GM12878 (cell line): ENCODE results near the gene MAP7D2. TPM values are rescaled to one million over a fixed set of nuclear protein-coding genes. Genes with fewer than 3 reads are reported as not detected.

Source experiments
- ATAC-seq: fragments of 200-7000 bp; cut with Tn5 transposase; 3 replicates; pipeline ENCODE4 v1.9.1; 2020; ENCODE audit warnings: mild to moderate bottlenecking, moderate library complexity
- BruUV-seq: library from RNA; stranded (reverse); fragments of 400-500 nt; replicated peaks from 2 replicates; lab custom pipeline; 2021; lab: Mats Ljungman, UMichigan
- CTCF ChIA-PET: fragments of 300-600 bp; sonication (Branson Sonifier 250); formaldehyde crosslinking; extraction: SDS; loops from one replicate; lab custom pipeline; 2021; ENCODE audit warnings: inconsistent platforms; lab: Yijun Ruan, JAX
- POLR2A ChIA-PET: fragments of 350-600 bp; formaldehyde crosslinking; extraction: SDS; loops from one replicate; lab custom pipeline; 2021; ENCODE audit warnings: inconsistent platforms; lab: Charles Lee
- RAD21 ChIA-PET: fragments of 300-600 bp; sonication (Branson Sonifier 250); formaldehyde crosslinking; loops from one replicate; lab custom pipeline; 2023; ENCODE audit warnings: antibody characterized with exemption; ENCODE audit not compliant: unreplicated experiment; lab: Charles Lee
- SMC1A ChIA-PET: fragments of 300-600 bp; sonication (Branson Sonifier 250); formaldehyde crosslinking; loops from one replicate; lab custom pipeline; 2023; ENCODE audit not compliant: unreplicated experiment, uncharacterized antibody; lab: Charles Lee
- DNase-seq: peaks from one replicate; pipeline ENCODE4 v3.0.0-alpha.2; 2011; ENCODE audit warnings: low read depth, low spot score
- FAIRE-seq: peaks from 3 replicates; lab custom pipeline; 2011; peaks lifted over from hg19 to GRCh38; lab: Jason Lieb, UNC
- H2AFZ ChIP-seq: 2 replicates; pipeline ENCODE4 v1.6.0; 2011; ENCODE audit warnings: low read depth, low read length, control low read depth; ENCODE audit not compliant: control insufficient read depth
- H3K27ac ChIP-seq: 2 replicates; pipeline ENCODE4 v1.5.1; 2011; ENCODE audit warnings: control low read depth; ENCODE audit not compliant: control insufficient read depth, insufficient read depth
- H3K27me3 ChIP-seq, 2 experiments: replicated peaks in 1 of 2; 2 replicates each; pipeline versions ENCODE4 v1.6.0 to v1.6.1; 2011; ENCODE audit warnings: low read length in 1 of 2; ENCODE audit not compliant: control insufficient read depth in 2 of 2, insufficient read depth in 2 of 2
- H3K36me3 ChIP-seq, 2 experiments: 2 replicates each; pipeline ENCODE4 v1.5.1; 2011; ENCODE audit warnings: low read length in 1 of 2; ENCODE audit not compliant: control insufficient read depth in 2 of 2, insufficient read depth in 2 of 2
- H3K4me1 ChIP-seq: 2 replicates; pipeline ENCODE4 v1.6.1; 2011; ENCODE audit warnings: mild to moderate bottlenecking, low read length, moderate library complexity, mixed read lengths; ENCODE audit not compliant: control insufficient read depth, insufficient read depth
- H3K4me2 ChIP-seq: 2 replicates; pipeline ENCODE4 v1.6.0; 2011; ENCODE audit warnings: control low read depth; ENCODE audit not compliant: control insufficient read depth, insufficient read depth
- H3K4me3 ChIP-seq: fragments of 200-600 bp; sonication (generic); 2 replicates; pipeline ENCODE4 v1.5.1; 2016
- H3K79me2 ChIP-seq: 2 replicates; pipeline ENCODE4 v1.6.0; 2011; ENCODE audit warnings: low read length; ENCODE audit not compliant: control insufficient read depth, insufficient read depth
- H3K9ac ChIP-seq: 2 replicates; pipeline ENCODE4 v1.8.0; 2011; ENCODE audit warnings: low read length, control low read depth, mixed read lengths; ENCODE audit not compliant: control insufficient read depth, insufficient read depth
- H3K9me3 ChIP-seq: replicated peaks from 3 replicates; pipeline ENCODE4 v1.5.1; 2011; ENCODE audit warnings: mild to moderate bottlenecking, low read length; ENCODE audit not compliant: control insufficient read depth, insufficient read depth
- H4K20me1 ChIP-seq: 2 replicates; pipeline ENCODE4 v1.6.0; 2011; ENCODE audit not compliant: control insufficient read depth, insufficient read depth
- CBFB ChIP-seq: IDR thresholded peaks from 2 replicates; pipeline ENCODE4 v1.6.1; 2016; ENCODE audit warnings: antibody characterized with exemption, low read depth
- MEF2B ChIP-seq: fragments of 450-650 bp; IDR thresholded peaks from 2 replicates; pipeline ENCODE4 v1.6.1; 2018; ENCODE audit warnings: mild to moderate bottlenecking, moderate library complexity; ENCODE audit not compliant: partially characterized antibody, poor library complexity, severe bottlenecking
- MLLT1 ChIP-seq: fragments of 450-650 bp; IDR thresholded peaks from 2 replicates; pipeline ENCODE4 v1.6.1; 2016; ENCODE audit warnings: mild to moderate bottlenecking
- MTA2 ChIP-seq: fragments of 450-650 bp; IDR thresholded peaks from 2 replicates; pipeline ENCODE4 v1.6.1; 2016; ENCODE audit warnings: low read depth, mild to moderate bottlenecking, moderate library complexity
- PKNOX1 ChIP-seq: fragments of 450-650 bp; IDR thresholded peaks from 2 replicates; pipeline ENCODE4 v1.6.1; 2016; ENCODE audit warnings: mild to moderate bottlenecking
- SMAD1 ChIP-seq: fragments of 450-650 bp; IDR thresholded peaks from 2 replicates; pipeline ENCODE4 v1.6.1; 2018; ENCODE audit warnings: mild to moderate bottlenecking, low read depth; ENCODE audit not compliant: partially characterized antibody
- USF1 ChIP-seq: IDR thresholded peaks from 2 replicates; pipeline ENCODE4 v1.6.1; 2011; ENCODE audit warnings: borderline replicate concordance, low read depth, mild to moderate bottlenecking, moderate library complexity, mixed read lengths, low read length; ENCODE audit not compliant: insufficient read depth; ENCODE audit errors: extremely low read length
- whole genome bisulfite sequencing: methylation state at CpG from one replicate; pipeline ENCODE4 v1.1.6; 2016; ENCODE audit warnings: low lambda C conversion rate; ENCODE audit not compliant: insufficient replicate concordance, insufficient coverage; ENCODE audit errors: missing lambda C conversion rate; 5-methylcytosine and 5-hydroxymethylcytosine counted together
- in situ Hi-C: fragments of 300-500 bp; cut with MboI; formaldehyde crosslinking; loops from 9 replicates; pipeline ENCODE4 v1.14.3; 2018; ENCODE audit warnings: mixed read lengths
- intact Hi-C: fragments of 100-400 bp; cut with micrococcal nuclease; formaldehyde crosslinking; loops from one replicate; pipeline ENCODE4 v1.14.2; 2022; ENCODE audit not compliant: unreplicated experiment
- polyA plus RNA-seq, 11 experiments: library from polyadenylated mRNA; depleted of rRNA in 4 of 11; unstranded in 6 of 11; stranded (reverse) in 5 of 11; fragments of >200 nt; fragmentation: Nextera tagmentation in 4 of 11; fragmentation: Illumina TruSeq in 1 of 11; extraction: Ambion mirVana in 4 of 11; extraction: Trizol in 1 of 11; gene quantifications; 1 replicate in 1 of 11; 2 replicates in 10 of 11; pipeline versions ENCODE4 v1.2.1 to v1.2.3, GENCODE V29; 2011 to 2016; ENCODE audit warnings: inconsistent platforms in 2 of 11, missing spikeins in 2 of 11, low read depth in 1 of 11
- total RNA-seq, 4 experiments: library from RNA; depleted of rRNA in 3 of 4; stranded (reverse); fragments of >200 nt in 3 of 4; fragmentation: Illumina TruSeq in 1 of 4; extraction: Trizol in 1 of 4; gene quantifications; 2 replicates each; pipeline versions ENCODE4 v1.2.1 to v1.2.3, GENCODE V29; 2013 to 2021

MAP7D2 gene
- total and polyA plus RNA-seq, 10 of the 15 experiments (the other 5 are each of a cell fraction or from before 2014, with no cell fraction given) = 0.06 to 18.4 (median 0.22) TPM

- intact Hi-C loops = loop anchor here (1.0 to 5.0 kb wide), 7 partner anchors 76 to 695 kb away; partner anchors contain the start of genes BCLAF3 and SH3KBP1
- DNase-seq (no peak), ATAC-seq (peak; percentile 78), FAIRE-seq (no peak)
- ChIA-PET RAD21 (interaction anchor here (0.7 to 4.1 kb wide), 11 partner anchors 10 to 474 kb away, joined by 3 to 60 read pairs (median 5); no protein-coding TSS in a partner anchor), SMC1A (interaction anchor here (0.7 to 5.8 kb wide), 23 partner anchors 10 to 696 kb away, joined by 3 to 90 read pairs (median 4); partner anchors contain the start of gene EIF1AX), CTCF (interaction anchor here (0.6 to 10.3 kb wide), 26 partner anchors 10 to 696 kb away, joined by 3 to 183 read pairs (median 4); no protein-coding TSS in a partner anchor), POLR2A (interaction anchor here (0.8 to 1.2 kb wide), 2 partner anchors 64 to 163 kb away, joined by 3 to 7 read pairs; no protein-coding TSS in a partner anchor)
- no peaks in the 10 kb centered on the region for H3K36me3 ChIP-seq
- no peaks in the 10 kb centered on the region for H3K4me1 ChIP-seq
- no peak overlapping the region for H3K4me2 ChIP-seq
- no peaks in the 10 kb centered on the region for H3K79me2 ChIP-seq
- no TSS peak for BruUV-seq
- no peak overlapping the region for H2AFZ ChIP-seq
- 3% methylated on average over 8 of the region's 8 CpGs for WGBS
- no peaks in the 10 kb centered on the region for H3K9me3 ChIP-seq
- H3K27me3 ChIP-seq = peaks cover 0 to 2% of the 10 kb centered on the region in 2 experiments; a peak in 1 of 4 replicates
- H3K4me3 ChIP-seq = no peak overlapping the region
- TF ChIP-seq MLLT1 = no peak
- TF ChIP-seq MTA2 = peak; percentile 82; the same call in 1 of the 2 replicates
- TF ChIP-seq SMAD1 = no peak
- no peak for TF ChIP-seq USF1
- TF ChIP-seq MEF2B = no peak
- no peak for TF ChIP-seq PKNOX1
- TF ChIP-seq CBFB = no peak
- no peak overlapping the region for H3K9ac ChIP-seq
- in situ Hi-C loops = loop anchor here (25.0 kb wide), 2 partner anchors 156 to 1681 kb away; no protein-coding TSS in a partner anchor
- H3K27ac ChIP-seq = no peak overlapping the region
- H4K20me1 ChIP-seq = no peaks in the 10 kb centered on the region
These were observed 48.8 kb downstream of the MAP7D2 start for GRCh38 chrX:20067709-20068561.
